Ovary (tissue), 3 donors: ENCODE measurements around the gene LGR5.

Experiments
- CTCF ChIP-seq, 3 donors: fragments of 450-650 bp in 2 of 3; fragments of 200-600 bp in 1 of 3; IDR thresholded peaks; one replicate each; pipeline versions ENCODE4 v1.5.1 to v1.8.0; 2016 to 2022; ENCODE audit warnings: antibody characterized with exemption in 3 of 3, mild to moderate bottlenecking in 1 of 3
- POLR2A ChIP-seq: fragments of 450-650 bp; IDR thresholded peaks from one replicate; pipeline ENCODE4 v1.6.1; 2017; ENCODE audit warnings: antibody characterized with exemption, mild to moderate bottlenecking, moderate library complexity
- donor health status: DM: no; HTN: no; CAD: no.

GRCh38 chr12:71627438-71628002 is 187.9 kb downstream of the LGR5 start:
- no peak for TF ChIP-seq CTCF (IDR thresholded peaks at IDR 0.05)
- no peak for TF ChIP-seq POLR2A
